Colon (tissue), 2 donors: ENCODE results near the gene SPAG16.
"Not testable (repeated sequence)": the region's sequence is repeated elsewhere in the genome, so short reads cannot be mapped to it uniquely, and the experiment has no call there.

ENCODE experiments used
- FAIRE-seq: peaks from 2 replicates; lab custom pipeline; 2012; peaks lifted over from hg19 to GRCh38; lab: Jason Lieb, UNC
- donor health status: control.
- donor health status: control.

Gene SPAG16

GRCh38 chr2:214011676-214012075, 727.4 kb downstream of the SPAG16 start:
- no peak for FAIRE-seq

- FAIRE-seq, result no peak
These were observed 730.4 kb downstream of the SPAG16 start for GRCh38 chr2:214014551-214015220.

DNA sequence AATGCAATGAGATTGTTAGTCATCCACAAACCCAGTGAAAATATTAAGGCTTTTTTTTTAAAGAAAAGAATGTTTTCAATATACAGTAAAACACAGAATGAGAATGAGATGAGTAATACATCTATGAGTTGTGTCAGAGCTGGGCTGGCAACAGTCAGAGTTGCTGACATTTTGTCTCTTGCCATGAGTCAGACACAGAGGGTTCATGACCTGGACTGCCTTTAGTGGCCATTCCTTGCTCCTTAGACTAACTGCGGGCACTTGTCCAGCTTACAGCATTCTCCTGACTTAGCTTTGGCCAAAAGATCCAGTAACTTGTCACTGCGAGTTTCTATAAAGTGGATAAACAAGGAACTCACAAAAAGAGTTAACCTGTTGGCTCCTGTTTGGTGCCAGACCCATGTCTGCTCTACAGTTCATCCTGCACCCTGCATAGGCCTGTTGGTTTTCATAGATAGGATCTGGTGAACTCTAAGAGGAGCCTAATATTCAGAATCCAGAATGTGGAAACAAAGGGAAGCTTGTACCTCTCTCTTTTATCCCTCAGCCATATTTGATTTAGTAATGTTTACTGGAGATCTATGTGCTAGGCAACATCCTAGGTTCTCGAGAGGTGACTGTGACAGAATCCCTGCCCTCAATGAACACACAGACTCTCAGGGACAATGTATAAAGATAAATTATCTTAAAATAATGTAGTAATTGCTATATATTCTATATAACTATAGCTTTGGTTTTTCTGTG, 735.1 kb downstream of the SPAG16 start:
- FAIRE-seq, result no peak

DNA sequence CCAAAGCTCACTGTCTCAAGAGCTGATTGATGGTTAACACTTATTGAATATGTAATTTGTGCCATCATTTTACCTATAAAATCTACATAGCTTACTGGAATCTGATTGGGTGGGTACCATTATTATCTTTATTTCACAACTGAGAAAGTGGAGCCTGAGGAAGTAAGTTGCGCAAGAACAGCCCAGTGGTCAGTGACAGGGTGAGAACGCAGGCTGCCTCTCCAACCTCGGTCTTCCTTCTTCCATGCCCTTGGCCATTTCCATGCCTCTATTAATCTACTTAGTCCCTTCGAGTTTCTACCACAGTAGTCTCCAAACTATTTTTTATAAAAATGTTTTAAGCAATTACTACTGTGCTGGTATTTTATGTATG, 735.7 kb downstream of the SPAG16 start:
- no peak for FAIRE-seq

DNA sequence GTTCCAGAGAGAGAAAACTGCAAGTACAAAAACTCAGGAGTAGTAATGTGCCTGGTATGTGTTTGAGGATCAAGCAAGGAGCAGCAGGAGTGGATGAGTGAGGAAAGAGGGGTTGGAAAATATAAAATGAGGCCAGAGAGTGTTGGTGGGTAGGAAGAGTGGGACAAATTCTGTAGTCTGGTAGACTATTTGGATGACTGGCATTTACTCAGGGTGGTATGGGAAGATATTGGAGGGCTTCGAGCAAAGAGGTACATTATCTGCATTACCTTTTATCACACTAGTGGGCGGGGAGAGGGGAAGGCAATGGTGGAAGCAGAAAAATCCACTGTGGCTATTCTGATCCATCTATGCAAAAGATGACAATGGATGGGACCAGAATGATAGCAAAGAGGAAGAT, 744.9 kb downstream of the SPAG16 start:
- no peak for FAIRE-seq

DNA sequence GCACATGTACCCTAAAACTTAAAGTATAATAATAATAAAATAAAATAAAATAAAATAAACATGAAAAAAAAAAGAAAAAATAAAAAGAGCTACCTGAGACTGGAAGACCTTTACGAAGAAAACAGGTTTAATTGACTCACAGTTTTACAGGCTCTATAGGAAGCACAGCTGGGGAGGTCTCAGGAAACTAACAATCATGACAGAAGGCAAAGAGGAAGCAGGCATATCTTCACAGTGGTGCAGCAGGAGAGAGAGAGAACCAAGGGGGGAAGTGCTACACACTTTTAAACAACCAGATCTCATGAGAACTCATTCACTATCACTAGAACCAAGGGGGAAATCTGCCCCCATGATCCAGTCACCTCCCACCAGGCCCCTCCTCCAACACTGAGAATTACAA, 747.3 kb downstream of the SPAG16 start:
- no peak for FAIRE-seq

DNA sequence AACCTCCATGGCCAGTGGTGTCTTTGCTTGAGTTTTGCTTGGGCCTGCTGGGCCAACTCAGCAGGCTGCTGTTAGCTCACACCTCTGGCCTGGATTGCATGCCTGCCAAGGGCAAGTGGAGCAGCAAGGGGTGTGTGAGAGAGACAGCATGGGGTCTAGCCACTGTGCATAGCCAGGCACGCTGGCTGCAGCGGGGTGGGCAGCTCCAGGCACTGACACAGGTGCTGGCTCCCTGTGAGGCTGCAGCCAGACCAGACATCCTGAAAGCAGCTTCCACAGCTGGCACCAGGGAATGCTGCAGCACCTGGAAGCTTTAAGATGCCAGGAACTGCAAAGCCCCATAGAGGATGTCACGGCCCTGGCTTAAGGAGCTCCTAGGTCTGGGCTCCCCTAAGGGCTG, 750.2 kb downstream of the SPAG16 start:
- no peak for FAIRE-seq

DNA sequence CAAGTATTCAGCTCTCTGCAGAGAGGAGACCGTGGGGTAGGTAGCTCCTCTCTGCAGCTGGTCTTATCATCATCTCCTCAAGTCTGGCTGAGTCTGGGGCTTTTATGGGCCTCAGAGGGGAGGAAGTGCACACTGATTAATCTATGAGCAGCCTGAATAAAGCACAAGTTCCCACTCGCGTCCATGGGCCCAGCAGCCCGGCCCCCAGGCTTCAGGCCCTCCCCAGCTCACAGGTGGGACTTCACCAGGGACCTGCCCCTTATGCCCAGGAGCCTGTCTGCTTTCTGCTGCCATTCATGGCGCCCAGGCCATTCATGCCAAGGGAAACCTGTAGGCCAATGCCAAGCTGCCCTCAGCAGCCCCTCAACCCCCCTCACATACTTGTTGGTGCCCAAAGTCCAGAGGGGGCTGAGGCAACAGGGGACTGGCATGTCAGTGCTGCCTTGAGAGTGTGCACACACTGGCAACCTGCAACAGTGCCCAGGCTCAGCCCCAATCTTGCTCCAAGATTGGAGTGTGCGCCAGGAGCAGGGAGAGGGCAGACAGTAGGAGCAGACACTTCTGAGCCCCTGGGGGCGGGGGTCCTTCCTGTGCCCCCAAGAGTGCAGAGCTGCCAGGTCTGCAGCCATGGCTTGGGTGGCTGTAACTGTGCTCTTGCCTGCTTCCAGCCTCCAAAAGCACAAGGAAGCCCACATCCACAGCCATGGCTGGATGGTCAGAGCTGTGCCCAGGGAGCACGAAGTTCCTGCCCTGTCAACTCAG, 751.0 kb downstream of the SPAG16 start:
- FAIRE-seq, result no peak

DNA sequence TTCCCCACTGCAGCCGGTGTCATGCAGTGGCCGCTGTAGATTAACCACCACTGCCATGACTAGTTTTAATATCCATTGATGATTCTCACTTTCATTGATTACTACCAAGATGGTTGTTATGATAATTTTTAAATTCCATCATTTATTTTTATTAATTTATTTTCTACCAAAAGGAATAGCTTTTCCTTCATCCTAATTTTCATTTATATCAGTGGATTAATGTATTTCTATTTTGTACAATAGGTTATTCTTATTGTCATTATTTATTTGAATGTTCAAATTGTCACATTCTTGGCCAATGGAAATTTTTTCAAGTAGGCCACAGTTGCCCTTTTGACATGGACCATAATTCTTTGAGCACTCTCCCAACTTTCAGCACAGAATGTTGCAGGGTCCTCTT, 751.7 kb downstream of the SPAG16 start:
- FAIRE-seq, result no peak

DNA sequence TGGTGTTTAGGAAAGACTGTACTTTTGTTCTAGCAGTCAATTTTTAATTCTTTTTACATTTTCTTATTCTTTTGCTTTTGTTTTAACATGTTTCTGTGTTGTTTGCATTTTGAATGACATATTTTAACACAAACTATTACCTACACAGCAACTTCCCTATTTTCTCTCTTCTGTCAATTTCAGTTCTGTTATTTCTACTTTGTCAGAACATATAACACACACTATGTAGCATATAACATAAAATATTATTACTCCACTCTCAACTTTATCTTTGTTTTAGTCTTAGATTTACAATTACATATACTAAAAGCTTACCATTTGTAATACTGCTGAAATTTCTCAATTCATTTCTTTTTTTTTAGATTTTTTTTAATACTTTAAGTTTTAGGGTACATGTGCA, 753.9 kb downstream of the SPAG16 start:
- no peak for FAIRE-seq

- no peak for FAIRE-seq
These were observed 766.5 kb downstream of the SPAG16 start for GRCh38 chr2:214050731-214051130.

GRCh38 chr2:214051585-214051984, 767.3 kb downstream of the SPAG16 start:
- FAIRE-seq, result no peak

- no peak for FAIRE-seq
These were observed 768.0 kb downstream of the SPAG16 start for GRCh38 chr2:214052235-214052634.

DNA sequence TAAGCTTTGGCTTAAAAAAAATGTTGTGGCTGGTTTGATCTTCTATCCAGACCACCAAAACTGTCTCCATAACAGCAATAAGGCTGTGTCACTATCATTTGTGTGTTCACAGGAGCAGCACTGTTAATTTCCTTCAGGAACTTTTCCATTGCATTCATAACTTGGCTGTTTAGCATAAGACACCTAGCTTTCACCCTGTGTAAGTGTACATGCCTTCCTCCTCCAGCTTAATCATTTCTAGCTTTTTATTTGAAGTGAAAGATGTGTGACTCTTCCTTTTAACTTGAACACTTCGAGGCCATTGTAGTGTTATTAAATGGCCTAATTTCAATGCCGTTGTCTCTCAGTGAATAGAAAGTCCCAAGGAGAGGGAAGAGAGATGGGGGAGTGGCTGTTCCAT, 773.7 kb downstream of the SPAG16 start:
- no peak for FAIRE-seq

DNA sequence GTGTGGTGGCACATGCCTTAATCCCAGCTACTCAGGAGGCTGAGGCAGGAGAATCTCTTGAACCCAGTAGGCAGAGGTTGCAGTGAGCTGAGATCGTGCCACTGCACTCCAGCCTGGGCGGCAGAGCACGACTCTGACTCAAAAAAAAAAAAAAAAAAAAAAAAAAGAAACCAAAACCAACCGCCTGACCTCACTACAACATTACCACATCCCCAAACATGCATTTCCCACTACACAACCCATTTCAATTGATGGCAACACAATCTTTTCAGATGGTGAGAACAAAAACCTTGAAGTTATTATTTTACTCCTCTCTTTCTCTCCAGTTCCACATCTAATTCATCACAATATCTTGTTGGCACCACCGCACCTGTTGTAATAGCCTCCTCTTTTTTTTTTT, 778.0 kb downstream of the SPAG16 start:
- not testable (repeated sequence) for FAIRE-seq

DNA sequence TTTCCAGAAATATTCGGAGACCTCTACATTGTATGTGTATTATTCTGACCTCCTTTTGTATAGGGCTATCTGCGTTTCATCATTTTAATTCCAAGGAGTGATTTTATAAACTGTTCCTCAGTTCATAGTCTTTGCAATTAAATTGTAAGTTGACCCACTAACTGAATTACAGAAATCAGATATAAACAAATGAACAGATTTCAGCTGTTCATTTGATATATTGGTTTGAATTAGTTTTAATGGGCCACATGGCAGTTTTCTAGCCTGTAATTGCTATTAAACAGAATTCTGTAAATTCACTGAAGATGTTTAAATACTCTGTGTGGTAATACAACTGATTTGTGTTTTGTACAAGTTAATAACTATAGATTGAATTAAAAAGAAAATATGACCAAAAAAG, 780.2 kb downstream of the SPAG16 start:
- no peak for FAIRE-seq

GRCh38 chr2:214066862-214067261, 782.6 kb downstream of the SPAG16 start:
- no peak for FAIRE-seq

GRCh38 chr2:214069254-214069653, 785.0 kb downstream of the SPAG16 start:
- no peak for FAIRE-seq

DNA sequence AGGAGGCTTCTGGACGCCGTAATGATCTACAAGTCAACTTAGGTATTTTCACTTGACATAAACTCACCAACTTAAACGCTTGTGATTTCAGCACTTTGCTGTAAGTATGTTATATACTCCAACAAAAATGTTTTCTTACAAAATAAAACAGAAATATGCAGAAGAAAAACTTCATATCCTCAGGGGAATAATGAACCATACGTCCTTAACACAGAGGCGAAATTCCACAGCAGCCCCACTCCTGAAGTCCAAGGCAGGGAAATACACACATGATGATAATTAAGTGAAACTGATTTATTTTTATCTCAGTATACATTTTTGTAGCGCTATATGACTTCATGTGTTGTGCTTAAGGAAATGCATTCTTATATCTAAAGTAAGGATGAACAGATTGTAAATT, 791.2 kb downstream of the SPAG16 start:
- no peak for FAIRE-seq

DNA sequence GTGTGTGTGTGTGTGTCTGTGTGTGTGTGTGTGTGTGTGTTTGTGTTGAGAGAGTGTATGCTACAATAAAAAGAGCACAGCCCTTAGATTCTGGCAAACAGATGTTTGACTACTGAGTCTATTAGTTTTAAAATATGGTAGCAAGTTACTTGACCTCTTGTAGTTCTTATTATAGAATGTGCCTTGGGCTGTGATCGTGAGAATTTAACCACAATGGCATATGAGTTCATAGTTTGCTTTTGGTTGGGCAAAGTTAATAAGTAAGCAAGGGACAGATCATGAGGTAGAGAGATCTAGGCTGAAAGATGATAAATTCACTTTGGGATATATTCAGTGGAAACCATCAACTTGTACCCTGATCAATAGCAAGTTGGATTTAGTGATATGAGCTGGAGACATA, 792.3 kb downstream of the SPAG16 start:
- FAIRE-seq, result no peak

DNA sequence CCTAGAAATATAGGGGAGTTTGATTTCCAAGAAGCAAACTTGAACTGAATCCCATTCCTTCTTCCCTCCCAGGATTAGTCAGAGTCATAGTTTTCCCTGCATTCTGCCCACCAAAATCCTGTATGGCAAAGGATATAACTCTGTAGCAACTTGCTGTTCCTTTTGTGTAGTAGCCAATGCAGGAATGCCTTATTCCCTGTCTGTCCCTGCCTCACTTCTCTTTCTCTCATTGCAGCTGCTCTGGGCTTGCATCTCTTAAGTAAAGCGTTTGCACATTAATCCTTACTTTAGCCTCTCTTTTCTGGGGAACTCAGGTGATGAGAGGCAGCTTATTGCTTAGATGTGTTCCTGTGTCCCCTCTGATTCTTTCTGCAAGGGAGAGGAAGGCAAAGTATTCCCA, 793.5 kb downstream of the SPAG16 start:
- no peak for FAIRE-seq

- no peak for FAIRE-seq
These were observed 794.8 kb downstream of the SPAG16 start for GRCh38 chr2:214079032-214079431.

DNA sequence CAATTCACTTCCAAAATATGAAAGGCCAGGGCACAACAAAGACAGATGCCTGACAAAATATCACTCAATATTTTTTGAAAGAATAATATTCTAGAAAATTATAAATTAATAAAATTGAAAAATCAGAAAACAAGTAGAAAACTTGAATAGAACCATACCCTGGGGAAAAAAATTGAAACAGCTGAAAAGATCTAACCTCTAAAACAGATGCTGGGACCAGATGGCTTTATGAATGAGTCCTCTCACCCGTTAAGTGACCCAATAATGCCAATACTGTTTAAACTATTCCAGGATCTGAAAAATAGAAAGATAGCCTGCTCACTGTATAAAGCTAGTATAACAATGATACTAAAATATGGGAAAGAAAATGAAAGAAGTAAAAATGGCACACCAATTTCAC, 804.3 kb downstream of the SPAG16 start:
- FAIRE-seq, result no peak
